ENCODE results near the gene R3HDM2.
"Not testable (repeated sequence)": the region's sequence is repeated elsewhere in the genome, so short reads cannot be mapped to it uniquely, and the experiment has no call there.

R3HDM2 gene

DNA sequence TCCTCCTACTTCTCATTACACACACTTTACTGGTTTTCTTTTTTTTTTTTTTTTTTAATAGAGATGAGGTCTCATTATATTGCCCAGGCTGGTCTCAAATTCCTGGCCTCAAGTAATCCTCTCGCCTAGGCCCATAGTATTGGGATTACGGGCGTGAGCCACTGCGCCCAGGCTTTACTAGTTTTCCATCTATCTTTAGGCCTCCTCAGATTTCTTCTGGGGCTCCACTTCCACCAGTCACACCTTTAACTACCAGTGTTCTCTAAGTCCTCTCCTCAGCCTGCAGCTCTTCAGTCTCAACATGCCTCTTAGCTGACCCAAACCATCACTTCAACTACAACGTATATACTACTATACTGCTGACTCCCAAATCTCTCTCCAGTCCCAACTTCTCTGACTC is 10.4 kb downstream of the R3HDM2 start:
- DNase-seq (ENCODE audit: low read depth): no peak
- TF ChIP-seq, protein P1, sequence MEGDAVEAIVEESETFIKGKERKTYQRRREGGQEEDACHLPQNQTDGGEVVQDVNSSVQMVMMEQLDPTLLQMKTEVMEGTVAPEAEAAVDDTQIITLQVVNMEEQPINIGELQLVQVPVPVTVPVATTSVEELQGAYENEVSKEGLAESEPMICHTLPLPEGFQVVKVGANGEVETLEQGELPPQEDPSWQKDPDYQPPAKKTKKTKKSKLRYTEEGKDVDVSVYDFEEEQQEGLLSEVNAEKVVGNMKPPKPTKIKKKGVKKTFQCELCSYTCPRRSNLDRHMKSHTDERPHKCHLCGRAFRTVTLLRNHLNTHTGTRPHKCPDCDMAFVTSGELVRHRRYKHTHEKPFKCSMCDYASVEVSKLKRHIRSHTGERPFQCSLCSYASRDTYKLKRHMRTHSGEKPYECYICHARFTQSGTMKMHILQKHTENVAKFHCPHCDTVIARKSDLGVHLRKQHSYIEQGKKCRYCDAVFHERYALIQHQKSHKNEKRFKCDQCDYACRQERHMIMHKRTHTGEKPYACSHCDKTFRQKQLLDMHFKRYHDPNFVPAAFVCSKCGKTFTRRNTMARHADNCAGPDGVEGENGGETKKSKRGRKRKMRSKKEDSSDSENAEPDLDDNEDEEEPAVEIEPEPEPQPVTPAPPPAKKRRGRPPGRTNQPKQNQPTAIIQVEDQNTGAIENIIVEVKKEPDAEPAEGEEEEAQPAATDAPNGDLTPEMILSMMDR (conservative IDR thresholded peaks at IDR 0.05; ENCODE audit: low read depth, low read length): no peak
- H3K4me3 ChIP-seq (ENCODE audit: low read depth, low read length): no peak overlapping the region

GRCh38 chr12:57419495-57419894 is 11.3 kb downstream of the R3HDM2 start:
- no peak for DNase-seq (ENCODE audit: low read depth)
- H3K4me3 ChIP-seq (ENCODE audit: low read depth, low read length): no peak overlapping the region
- TF ChIP-seq, protein P1 (conservative IDR thresholded peaks at IDR 0.05; ENCODE audit: low read depth, low read length): no peak

DNA sequence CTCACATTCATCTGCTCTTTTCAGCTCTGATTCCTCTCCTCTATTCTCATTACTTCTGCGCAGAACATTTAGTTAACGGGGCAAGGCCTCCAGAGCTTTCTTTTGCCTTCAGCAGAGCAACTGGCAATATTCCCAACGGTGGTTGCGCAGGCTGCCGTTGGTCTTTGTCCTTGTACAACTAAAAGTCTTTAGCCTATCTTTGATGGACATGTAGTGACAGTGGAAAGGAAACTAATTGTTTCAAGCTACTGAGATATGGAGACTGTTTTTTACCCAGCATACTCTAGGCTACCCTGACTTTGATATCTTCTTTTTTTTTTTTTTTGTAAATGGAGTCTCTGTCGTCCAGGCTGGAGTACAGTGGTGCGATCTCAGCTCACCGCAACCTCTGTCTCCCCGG is 12.6 kb downstream of the R3HDM2 start:
- TF ChIP-seq, protein P1 (conservative IDR thresholded peaks at IDR 0.05; ENCODE audit: low read depth, low read length): no peak

DNA sequence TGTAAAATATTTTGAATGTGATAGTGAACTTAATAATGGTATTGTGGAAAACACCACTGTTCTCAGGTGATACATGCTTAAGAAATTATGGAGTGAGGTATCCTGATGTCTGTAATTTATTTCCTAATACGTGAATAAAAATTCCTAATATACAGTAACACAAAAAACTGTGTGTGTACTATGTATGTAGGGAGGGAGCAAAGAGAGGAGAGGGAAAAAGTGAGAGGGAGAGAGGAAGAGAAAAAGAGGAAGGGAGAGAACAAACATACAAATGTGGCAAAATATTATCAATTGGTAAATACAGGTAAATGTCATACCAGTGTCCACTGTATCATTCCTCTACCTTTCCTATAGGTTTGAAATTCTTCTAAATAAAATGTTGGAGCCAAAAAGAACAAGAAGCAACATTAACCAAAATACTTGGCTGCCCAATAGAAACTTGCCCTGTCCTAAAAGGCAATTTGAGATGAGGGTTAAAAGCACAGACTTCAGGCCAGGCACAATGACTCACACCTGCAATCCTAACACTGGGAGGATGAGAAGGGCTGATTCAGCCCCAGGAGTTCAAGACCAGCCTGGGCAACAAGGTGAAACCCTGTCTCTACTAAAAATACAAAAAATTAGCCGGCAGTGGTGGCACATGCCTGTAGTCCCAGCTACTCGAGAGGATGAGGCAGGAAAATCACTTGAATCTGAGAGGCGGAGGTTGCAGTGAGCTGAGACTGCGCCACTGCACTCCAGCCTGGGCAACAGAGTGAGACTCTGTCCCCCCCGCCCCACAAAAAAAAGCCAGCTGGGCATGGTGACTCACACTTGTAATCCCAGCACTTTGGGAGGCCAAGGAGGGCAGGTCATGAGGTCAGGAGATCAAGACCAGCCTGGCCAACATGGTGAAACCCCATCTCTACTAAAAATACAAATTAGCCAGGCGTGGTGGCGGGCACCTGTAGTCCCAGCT is 14.5 kb downstream of the R3HDM2 start:
- DNase-seq (ENCODE audit: low read depth): peak; percentile 19
- no peak overlapping the region for H3K4me3 ChIP-seq (ENCODE audit: low read depth, low read length)
- TF ChIP-seq, protein P1 (conservative IDR thresholded peaks at IDR 0.05; ENCODE audit: low read depth, low read length): no peak

More for the DNA sequence above, 12.6 kb downstream of the R3HDM2 start:
- no peak for DNase-seq (ENCODE audit: low read depth)
- no peak overlapping the region for H3K4me3 ChIP-seq (ENCODE audit: low read depth, low read length)

- DNase-seq (ENCODE audit: low read depth): no peak
- TF ChIP-seq, protein P1 (conservative IDR thresholded peaks at IDR 0.05; ENCODE audit: low read depth, low read length): no peak
- H3K4me3 ChIP-seq (ENCODE audit: low read depth, low read length): no peak overlapping the region
Measured at GRCh38 chr12:57415088-57415487, 15.8 kb downstream of the R3HDM2 start.

- DNase-seq (ENCODE audit: low read depth); H3K4me3 ChIP-seq (ENCODE audit: low read depth, low read length): not testable (repeated sequence)
Measured at GRCh38 chr12:57414160-57414559, 16.7 kb downstream of the R3HDM2 start.

DNA sequence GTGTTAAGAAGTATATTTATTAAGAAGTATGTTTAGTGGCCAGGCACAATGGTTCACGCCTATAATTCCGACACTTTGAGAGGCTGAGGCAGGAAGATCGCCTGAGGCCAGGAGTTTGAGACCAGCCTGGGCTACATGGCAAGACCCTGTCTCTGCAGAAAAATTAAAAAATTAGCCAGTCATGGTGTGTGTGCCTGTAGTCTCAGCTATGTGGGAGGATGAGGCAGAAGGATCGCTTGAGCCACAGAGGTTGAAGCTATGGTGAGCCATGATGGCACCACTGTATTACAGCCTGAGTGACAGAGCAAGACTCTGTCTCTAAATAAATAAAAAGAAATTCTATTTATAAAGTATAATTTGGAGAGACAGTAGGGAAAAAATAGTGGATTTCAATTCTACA is 20.3 kb downstream of the R3HDM2 start:
- H3K4me3 ChIP-seq (ENCODE audit: low read depth, low read length): no peak overlapping the region
- no peak for DNase-seq (ENCODE audit: low read depth)
- TF ChIP-seq, protein P1 (conservative IDR thresholded peaks at IDR 0.05; ENCODE audit: low read depth, low read length): no peak

Measured in choroid plexus epithelial cell (primary cell).